OCI-LY3 (cell line): ENCODE results near the gene HSD11B1L.

Experiments used
- H2AFZ ChIP-seq: fragments of 200-600, 300-600 bp; shearing (Covaris generic); 2 replicates; pipeline ENCODE4 v1.6.0; 2014; ENCODE audit warnings: antibody characterized with exemption, low read depth, low read length
- H3K27ac ChIP-seq: fragments of 200-600, 300-600 bp; sonication (generic); 2 replicates; pipeline ENCODE4 v1.5.1; 2014; ENCODE audit warnings: mild to moderate bottlenecking, low read length, moderate library complexity, mixed read lengths
- H3K27me3 ChIP-seq: fragments of 200-600, 300-600 bp; sonication (generic); 2 replicates; pipeline ENCODE4 v1.6.1; 2014; ENCODE audit warnings: low read depth, low read length, mixed read lengths
- H3K36me3 ChIP-seq: fragments of 200-600, 300-600 bp; sonication (generic); replicated peaks from 2 replicates; pipeline ENCODE3; 2014; ENCODE audit warnings: low read depth, low read length, mixed read lengths
- H3K4me1 ChIP-seq: fragments of 300-600, 200-600 bp; sonication (generic); 2 replicates; pipeline ENCODE4 v1.6.1; 2014; ENCODE audit warnings: low read length, mixed read lengths
- H3K4me2 ChIP-seq: fragments of 200-600, 300-600 bp; sonication (generic); 2 replicates; pipeline ENCODE4 v1.6.1; 2014; ENCODE audit warnings: low read length, mixed read lengths
- H3K4me3 ChIP-seq: fragments of 300-600, 200-600 bp; sonication (generic); 2 replicates; pipeline ENCODE4 v1.5.1; 2014; ENCODE audit warnings: antibody characterized with exemption, mild to moderate bottlenecking, low read length, moderate library complexity
- H3K79me2 ChIP-seq: fragments of 300-600, 200-600 bp; shearing (Covaris generic); 2 replicates; pipeline ENCODE4 v1.6.1; 2014; ENCODE audit warnings: mild to moderate bottlenecking, low read length, mixed read lengths
- H3K9ac ChIP-seq: fragments of 300-600, 200-600 bp; shearing (Covaris generic); 2 replicates; pipeline ENCODE4 v1.6.0; 2014; ENCODE audit warnings: mild to moderate bottlenecking, low read length, moderate library complexity
- H3K9me3 ChIP-seq: fragments of 200-600, 300-600 bp; shearing (Covaris generic); 2 replicates; pipeline ENCODE4 v1.6.1; 2014; ENCODE audit warnings: low read length, mixed read lengths; ENCODE audit not compliant: insufficient read depth
- H4K20me1 ChIP-seq: fragments of 200-600, 300-600 bp; sonication (generic); 2 replicates; pipeline ENCODE4 v1.6.1; 2016; ENCODE audit warnings: low read length, mixed read lengths; ENCODE audit not compliant: insufficient read depth
- CTCF ChIP-seq: fragments of 200-600, 300-600 bp; sonication (generic); IDR thresholded peaks from 2 replicates; pipeline ENCODE4 v1.5.1; 2014; ENCODE audit warnings: antibody characterized with exemption, low read length, low read depth
- EZH2phosphoT487 ChIP-seq: fragments of 200-600 bp; shearing (Covaris generic); IDR thresholded peaks from 2 replicates; pipeline ENCODE4 v1.6.1; 2018; ENCODE audit warnings: antibody characterized with exemption, mixed run types, low read depth

The HSD11B1L gene

GRCh38 chr19:5703819-5704818 lies 23.3 kb downstream of the HSD11B1L start:
- Histone ChIP-seq H3K4me3 (no peak overlapping the region), H3K27me3 (no peaks in the 10 kb centered on the region), H4K20me1 (peaks cover 18% of the 10 kb centered on the region), H3K9ac (no peak overlapping the region), H3K9me3 (no peaks in the 10 kb centered on the region), H2AFZ (no peak overlapping the region), H3K36me3 (peaks cover 63% of the 10 kb centered on the region), H3K79me2 (peaks cover 43% of the 10 kb centered on the region), H3K27ac (no peak overlapping the region), H3K4me2 (no peak overlapping the region), H3K4me1 (no peaks in the 10 kb centered on the region)
- TF ChIP-seq EZH2phosphoT487 (no peak), CTCF (no peak)

- Histone ChIP-seq H3K9me3 (no peaks in the 10 kb centered on the region), H4K20me1 (peaks cover 16% of the 10 kb centered on the region), H3K79me2 (peaks cover 43% of the 10 kb centered on the region), H3K36me3 (peaks cover 62% of the 10 kb centered on the region), H3K4me1 (no peaks in the 10 kb centered on the region), H2AFZ (no peak overlapping the region), H3K4me2 (no peak overlapping the region), H3K27ac (no peak overlapping the region), H3K4me3 (no peak overlapping the region), H3K27me3 (no peaks in the 10 kb centered on the region), H3K9ac (no peak overlapping the region)
- TF ChIP-seq EZH2phosphoT487 (no peak), CTCF (no peak)
Observed at GRCh38 chr19:5705552-5705951, 24.7 kb downstream of the HSD11B1L start.

- no peak overlapping the region for H3K4me3 ChIP-seq
- peaks cover 14% of the 10 kb centered on the region; the same call in 1 of the 2 replicates for H4K20me1 ChIP-seq
- H3K36me3 ChIP-seq = peaks cover 67% of the 10 kb centered on the region
- no peaks in the 10 kb centered on the region for H3K27me3 ChIP-seq
- no peak overlapping the region for H3K4me2 ChIP-seq
- H3K27ac ChIP-seq = no peak overlapping the region
- no peak overlapping the region for H2AFZ ChIP-seq
- no peaks in the 10 kb centered on the region for H3K4me1 ChIP-seq
- H3K9ac ChIP-seq = no peak overlapping the region
- no peak for TF ChIP-seq EZH2phosphoT487
- no peak for TF ChIP-seq CTCF
- peaks cover 54% of the 10 kb centered on the region for H3K79me2 ChIP-seq
- H3K9me3 ChIP-seq = no peaks in the 10 kb centered on the region
Observed at GRCh38 chr19:5706876-5707573, 26.2 kb downstream of the HSD11B1L start.
